Coronary artery (tissue), 2 donors: ENCODE measurements around the gene FGD2.

Experiments used
- DNase-seq: peaks from one replicate; pipeline ENCODE4 v3.0.0-alpha.2; 2017; ENCODE audit warnings: low spot score
- H3K27ac ChIP-seq, 2 donors: fragments of 200-600 bp; sonication (generic); one replicate each; pipeline ENCODE4 v1.5.1; 2016 to 2019
- H3K4me3 ChIP-seq: fragments of 200-600 bp; sonication (generic); 2 replicates; pipeline ENCODE4 v1.5.1; 2016; ENCODE audit warnings: mild to moderate bottlenecking, moderate library complexity
- TF ChIP-seq, protein P1 (sequence below): fragments of 200-600 bp; sonication (generic); IDR thresholded peaks from one replicate; pipeline ENCODE4 v1.5.1; 2019; ENCODE audit warnings: antibody characterized with exemption

FGD2 gene

GRCh38 chr6:36959555-36960250 lies 45.8 kb upstream of the FGD2 start:
- no peak overlapping the region for H3K4me3 ChIP-seq
- no peak for DNase-seq
- peak overlapping the region in 1 of 2 donors; percentile 20 for H3K27ac ChIP-seq
- TF ChIP-seq, protein P1, sequence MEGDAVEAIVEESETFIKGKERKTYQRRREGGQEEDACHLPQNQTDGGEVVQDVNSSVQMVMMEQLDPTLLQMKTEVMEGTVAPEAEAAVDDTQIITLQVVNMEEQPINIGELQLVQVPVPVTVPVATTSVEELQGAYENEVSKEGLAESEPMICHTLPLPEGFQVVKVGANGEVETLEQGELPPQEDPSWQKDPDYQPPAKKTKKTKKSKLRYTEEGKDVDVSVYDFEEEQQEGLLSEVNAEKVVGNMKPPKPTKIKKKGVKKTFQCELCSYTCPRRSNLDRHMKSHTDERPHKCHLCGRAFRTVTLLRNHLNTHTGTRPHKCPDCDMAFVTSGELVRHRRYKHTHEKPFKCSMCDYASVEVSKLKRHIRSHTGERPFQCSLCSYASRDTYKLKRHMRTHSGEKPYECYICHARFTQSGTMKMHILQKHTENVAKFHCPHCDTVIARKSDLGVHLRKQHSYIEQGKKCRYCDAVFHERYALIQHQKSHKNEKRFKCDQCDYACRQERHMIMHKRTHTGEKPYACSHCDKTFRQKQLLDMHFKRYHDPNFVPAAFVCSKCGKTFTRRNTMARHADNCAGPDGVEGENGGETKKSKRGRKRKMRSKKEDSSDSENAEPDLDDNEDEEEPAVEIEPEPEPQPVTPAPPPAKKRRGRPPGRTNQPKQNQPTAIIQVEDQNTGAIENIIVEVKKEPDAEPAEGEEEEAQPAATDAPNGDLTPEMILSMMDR, result no peak

GRCh38 chr6:36961441-36962435 lies 43.7 kb upstream of the FGD2 start:
- TF ChIP-seq, protein P1, result no peak
- no peak overlapping the region for H3K27ac ChIP-seq
- DNase-seq, result no peak
- H3K4me3 ChIP-seq, result no peak overlapping the region

- Histone ChIP-seq H3K4me3 (no peak overlapping the region), H3K27ac (no peak overlapping the region)
- DNase-seq, result no peak
- TF ChIP-seq, protein P1, result no peak
These were observed 42.6 kb upstream of the FGD2 start for GRCh38 chr6:36962874-36963273.

GRCh38 chr6:36963451-36964290 lies 41.8 kb upstream of the FGD2 start:
- TF ChIP-seq, protein P1, result no peak
- no peak overlapping the region for H3K4me3 ChIP-seq
- no peak for DNase-seq
- H3K27ac ChIP-seq, result no peak overlapping the region

DNA sequence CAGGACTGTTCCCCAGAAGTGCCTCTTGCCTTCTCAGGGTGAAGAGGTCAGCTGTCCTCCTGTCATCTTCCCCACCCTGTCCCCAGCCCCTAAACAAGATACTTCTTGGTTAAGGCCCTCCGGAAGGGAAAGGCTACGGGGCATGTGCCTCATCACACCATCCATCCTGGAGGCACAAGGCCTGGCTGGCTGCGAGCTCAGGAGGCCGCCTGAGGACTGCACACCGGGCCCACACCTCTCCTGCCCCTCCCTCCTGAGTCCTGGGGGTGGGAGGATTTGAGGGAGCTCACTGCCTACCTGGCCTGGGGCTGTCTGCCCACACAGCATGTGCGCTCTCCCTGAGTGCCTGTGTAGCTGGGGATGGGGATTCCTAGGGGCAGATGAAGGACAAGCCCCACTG lies 41.1 kb upstream of the FGD2 start:
- Histone ChIP-seq H3K4me3 (no peak overlapping the region), H3K27ac (no peak overlapping the region)
- TF ChIP-seq, protein P1, result no peak
- DNase-seq, result no peak

DNA sequence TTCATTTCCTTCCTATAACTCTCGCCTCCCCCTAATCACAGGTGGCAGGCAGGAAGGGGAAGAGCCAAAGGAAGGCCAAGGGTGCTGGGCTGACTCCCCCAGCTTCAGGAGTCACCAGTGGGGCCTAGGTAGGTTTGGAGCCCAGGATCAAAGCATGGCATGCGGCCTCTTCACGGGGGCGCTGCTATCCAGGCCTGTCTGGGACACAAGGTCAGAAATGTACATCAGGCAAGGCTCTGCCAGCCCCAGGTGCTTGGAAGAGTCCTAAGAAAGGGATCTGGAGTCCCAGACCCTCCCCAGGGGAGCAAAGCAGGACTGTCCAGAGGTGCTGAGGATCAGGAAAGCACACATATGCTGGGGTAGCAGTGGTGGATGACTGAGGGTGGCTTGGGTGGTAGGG lies 40.5 kb upstream of the FGD2 start:
- Histone ChIP-seq H3K4me3 (no peak overlapping the region), H3K27ac (no peak overlapping the region)
- TF ChIP-seq, protein P1, result no peak
- no peak for DNase-seq
